ENCODE data around the gene ATP10D.
"Not testable (repeated sequence)": the region's sequence is repeated elsewhere in the genome, so short reads cannot be mapped to it uniquely, and the experiment has no call there.

Gene ATP10D

GRCh38 chr4:47490550-47490949 is 5.5 kb downstream of the ATP10D start:
- no peak for DNase-seq

GRCh38 chr4:47493238-47494123 is 8.4 kb downstream of the ATP10D start:
- DNase-seq: no peak

- DNase-seq: no peak
Observed at GRCh38 chr4:47494124-47494430, 9.0 kb downstream of the ATP10D start.

- DNase-seq: no peak
Observed at GRCh38 chr4:47498899-47499298, 13.8 kb downstream of the ATP10D start.

GRCh38 chr4:47499700-47500099 is 14.6 kb downstream of the ATP10D start:
- no peak for DNase-seq

GRCh38 chr4:47500776-47501175 is 15.7 kb downstream of the ATP10D start:
- no peak for DNase-seq

- no peak for DNase-seq
Observed at GRCh38 chr4:47505147-47505546, 20.1 kb downstream of the ATP10D start.

- DNase-seq: no peak
Observed at GRCh38 chr4:47505666-47506065, 20.6 kb downstream of the ATP10D start.

GRCh38 chr4:47510506-47511143 is 25.6 kb downstream of the ATP10D start:
- no peak for DNase-seq

- DNase-seq: no peak
Observed at GRCh38 chr4:47513461-47513860, 28.4 kb downstream of the ATP10D start.

GRCh38 chr4:47519239-47519883 is 34.3 kb downstream of the ATP10D start:
- no peak for DNase-seq

GRCh38 chr4:47525154-47525819 is 40.2 kb downstream of the ATP10D start:
- no peak for DNase-seq

- DNase-seq: no peak
Observed at GRCh38 chr4:47526281-47526680, 41.2 kb downstream of the ATP10D start.

GRCh38 chr4:47528646-47529045 is 43.6 kb downstream of the ATP10D start:
- DNase-seq: not testable (repeated sequence)

GRCh38 chr4:47530801-47531200 is 45.7 kb downstream of the ATP10D start:
- no peak for DNase-seq

GRCh38 chr4:47531241-47531953 is 46.3 kb downstream of the ATP10D start:
- DNase-seq: no peak

GRCh38 chr4:47531954-47532321 is 46.9 kb downstream of the ATP10D start:
- no peak for DNase-seq

- no peak for DNase-seq
Observed at GRCh38 chr4:47532658-47533057, 47.6 kb downstream of the ATP10D start.

- DNase-seq: no peak
Observed at GRCh38 chr4:47533689-47534347, 48.7 kb downstream of the ATP10D start.

- no peak for DNase-seq
Observed at GRCh38 chr4:47534772-47535171, 49.7 kb downstream of the ATP10D start.

GRCh38 chr4:47535567-47536147 is 50.6 kb downstream of the ATP10D start:
- no peak for DNase-seq

- no peak for DNase-seq
Observed at GRCh38 chr4:47536966-47537365, 51.9 kb downstream of the ATP10D start.

Measured in retina (tissue), 1 donor.